DND-41 (cell line): ENCODE data around the gene TLR4.

Experiments
- ATAC-seq: fragments of 200-7000 bp; cut with Tn5 transposase; 3 replicates; pipeline ENCODE4 v1.9.1; 2021; ENCODE audit warnings: low read depth; ENCODE audit not compliant: insufficient read depth
- DNase-seq: peaks from one replicate; pipeline ENCODE4 v3.0.0-alpha.2; 2020
- H2AFZ ChIP-seq: 2 replicates; pipeline ENCODE4 v1.6.0; 2012; ENCODE audit warnings: low read depth, low read length
- H3K27ac ChIP-seq: 2 replicates; pipeline ENCODE4 v1.5.1; 2012; ENCODE audit warnings: low read length, inconsistent platforms
- H3K27me3 ChIP-seq: fragments of 200-600 bp; sonication (generic); 2 replicates; pipeline ENCODE4 v1.6.0; 2012; ENCODE audit warnings: low read length, mild to moderate bottlenecking, inconsistent platforms; ENCODE audit not compliant: insufficient read depth, poor library complexity
- H3K36me3 ChIP-seq: 2 replicates; pipeline ENCODE4 v1.5.1; 2012; ENCODE audit warnings: low read length, inconsistent platforms; ENCODE audit not compliant: insufficient read depth
- H3K4me1 ChIP-seq: 2 replicates; pipeline ENCODE4 v1.5.1; 2012; ENCODE audit warnings: mild to moderate bottlenecking, low read length; ENCODE audit not compliant: insufficient read depth
- H3K4me2 ChIP-seq: 2 replicates; pipeline ENCODE4 v1.6.0; 2012; ENCODE audit warnings: mild to moderate bottlenecking, moderate library complexity, low read length, inconsistent platforms; ENCODE audit not compliant: insufficient read depth
- H3K4me3 ChIP-seq, 2 experiments: fragments of 200-600 bp in 1 of 2; shearing (Covaris generic) in 1 of 2; 2 replicates each; pipeline ENCODE4 v1.5.1; 2012 to 2016; ENCODE audit warnings: inconsistent platforms in 2 of 2, low read length in 2 of 2, mild to moderate bottlenecking in 2 of 2, low read depth in 1 of 2, moderate library complexity in 1 of 2
- H3K79me2 ChIP-seq: 2 replicates; pipeline ENCODE4 v1.6.0; 2012; ENCODE audit warnings: low read length, inconsistent platforms; ENCODE audit not compliant: insufficient read depth
- H3K9ac ChIP-seq: 2 replicates; pipeline ENCODE4 v1.6.0; 2012; ENCODE audit warnings: low read depth, mild to moderate bottlenecking, inconsistent platforms, low read length, moderate library complexity
- H3K9me3 ChIP-seq: 2 replicates; pipeline ENCODE4 v1.5.1; 2012; ENCODE audit warnings: low read length, moderate library complexity, mild to moderate bottlenecking, inconsistent platforms; ENCODE audit not compliant: insufficient read depth, severe bottlenecking
- H4K20me1 ChIP-seq: 2 replicates; pipeline ENCODE4 v1.6.0; 2012; ENCODE audit warnings: low read length; ENCODE audit not compliant: insufficient read depth
- EZH2 ChIP-seq: IDR thresholded peaks from 3 replicates; pipeline ENCODE4 v1.6.1; 2012; ENCODE audit warnings: borderline replicate concordance, low read depth, mild to moderate bottlenecking, moderate library complexity, low read length, inconsistent platforms; ENCODE audit not compliant: severe bottlenecking
- TF ChIP-seq, protein P1 (sequence below): IDR thresholded peaks from 2 replicates; pipeline ENCODE4 v1.5.1; 2012; ENCODE audit warnings: borderline replicate concordance, low read length, moderate library complexity, mild to moderate bottlenecking; ENCODE audit not compliant: poor library complexity, severe bottlenecking; ENCODE audit errors: extremely low read depth

The TLR4 gene

DNA sequence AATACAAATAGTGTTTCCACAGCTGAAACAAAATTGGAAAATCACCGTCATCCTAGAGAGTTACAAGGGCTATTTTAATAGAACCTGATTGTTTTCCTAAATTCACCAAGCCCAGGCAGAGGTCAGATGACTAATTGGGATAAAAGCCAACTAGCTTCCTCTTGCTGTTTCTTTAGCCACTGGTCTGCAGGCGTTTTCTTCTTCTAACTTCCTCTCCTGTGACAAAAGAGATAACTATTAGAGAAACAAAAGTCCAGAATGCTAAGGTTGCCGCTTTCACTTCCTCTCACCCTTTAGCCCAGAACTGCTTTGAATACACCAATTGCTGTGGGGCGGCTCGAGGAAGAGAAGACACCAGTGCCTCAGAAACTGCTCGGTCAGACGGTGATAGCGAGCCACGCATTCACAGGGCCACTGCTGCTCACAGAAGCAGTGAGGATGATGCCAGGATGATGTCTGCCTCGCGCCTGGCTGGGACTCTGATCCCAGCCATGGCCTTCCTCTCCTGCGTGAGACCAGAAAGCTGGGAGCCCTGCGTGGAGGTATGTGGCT lies at the start of gene TLR4:
TLR4 (plus strand) TSS at position 380 of the 552 bp plus-strand sequence; CDS start at position 450, 70 bp downstream.
- no peaks in the 10 kb centered on the region for H3K36me3 ChIP-seq
- H3K4me1 ChIP-seq = no peaks in the 10 kb centered on the region
- H3K27ac ChIP-seq = no peak within 1 kb of the TSS
- H3K9me3 ChIP-seq = no peaks in the 10 kb centered on the region
- ATAC-seq (no peak), DNase-seq (no peak)
- H3K79me2 ChIP-seq = no peaks in the 10 kb centered on the region
- no peak within 1 kb of the TSS for H2AFZ ChIP-seq
- H3K9ac ChIP-seq = no peak within 1 kb of the TSS
- TF ChIP-seq EZH2 = no peak
- TF ChIP-seq, protein P1, sequence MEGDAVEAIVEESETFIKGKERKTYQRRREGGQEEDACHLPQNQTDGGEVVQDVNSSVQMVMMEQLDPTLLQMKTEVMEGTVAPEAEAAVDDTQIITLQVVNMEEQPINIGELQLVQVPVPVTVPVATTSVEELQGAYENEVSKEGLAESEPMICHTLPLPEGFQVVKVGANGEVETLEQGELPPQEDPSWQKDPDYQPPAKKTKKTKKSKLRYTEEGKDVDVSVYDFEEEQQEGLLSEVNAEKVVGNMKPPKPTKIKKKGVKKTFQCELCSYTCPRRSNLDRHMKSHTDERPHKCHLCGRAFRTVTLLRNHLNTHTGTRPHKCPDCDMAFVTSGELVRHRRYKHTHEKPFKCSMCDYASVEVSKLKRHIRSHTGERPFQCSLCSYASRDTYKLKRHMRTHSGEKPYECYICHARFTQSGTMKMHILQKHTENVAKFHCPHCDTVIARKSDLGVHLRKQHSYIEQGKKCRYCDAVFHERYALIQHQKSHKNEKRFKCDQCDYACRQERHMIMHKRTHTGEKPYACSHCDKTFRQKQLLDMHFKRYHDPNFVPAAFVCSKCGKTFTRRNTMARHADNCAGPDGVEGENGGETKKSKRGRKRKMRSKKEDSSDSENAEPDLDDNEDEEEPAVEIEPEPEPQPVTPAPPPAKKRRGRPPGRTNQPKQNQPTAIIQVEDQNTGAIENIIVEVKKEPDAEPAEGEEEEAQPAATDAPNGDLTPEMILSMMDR = no peak
- no peaks in the 10 kb centered on the region for H4K20me1 ChIP-seq
- H3K27me3 ChIP-seq = no peaks in the 10 kb centered on the region
- H3K4me2 ChIP-seq = no peak within 1 kb of the TSS
- no peak within 1 kb of the TSS for H3K4me3 ChIP-seq

DNA sequence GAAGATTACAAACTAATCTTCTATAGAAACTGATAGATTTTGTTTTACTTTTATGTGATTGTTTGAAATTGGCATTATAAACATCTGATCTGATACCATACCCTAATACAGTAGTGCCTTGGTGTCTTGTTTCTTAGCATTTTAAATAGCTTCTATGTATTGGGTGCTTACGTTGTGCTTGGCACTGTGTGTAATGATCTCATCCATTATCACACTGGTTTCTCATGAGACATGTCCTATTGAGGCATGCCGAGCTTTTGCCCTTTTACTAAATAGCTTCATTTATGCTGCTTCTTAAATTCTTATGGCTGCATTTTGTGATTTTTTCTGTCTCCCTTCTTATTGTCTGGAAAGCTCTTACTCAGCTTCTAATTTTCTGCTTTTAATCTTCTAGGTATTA lies 48.2 kb upstream of the TLR4 start:
- no peak overlapping the region for H3K27ac ChIP-seq
- H3K36me3 ChIP-seq = no peaks in the 10 kb centered on the region
- no peak overlapping the region for H3K4me3 ChIP-seq
- H3K27me3 ChIP-seq = no peaks in the 10 kb centered on the region
- ATAC-seq (no peak), DNase-seq (no peak)
- H3K4me2 ChIP-seq = no peak overlapping the region
- no peak overlapping the region for H2AFZ ChIP-seq
- no peaks in the 10 kb centered on the region for H3K4me1 ChIP-seq
- TF ChIP-seq EZH2 = no peak
- TF ChIP-seq, protein P1 = no peak
- no peaks in the 10 kb centered on the region for H3K79me2 ChIP-seq
- no peaks in the 10 kb centered on the region for H4K20me1 ChIP-seq
- no peak overlapping the region for H3K9ac ChIP-seq
- H3K9me3 ChIP-seq = no peaks in the 10 kb centered on the region

DNA sequence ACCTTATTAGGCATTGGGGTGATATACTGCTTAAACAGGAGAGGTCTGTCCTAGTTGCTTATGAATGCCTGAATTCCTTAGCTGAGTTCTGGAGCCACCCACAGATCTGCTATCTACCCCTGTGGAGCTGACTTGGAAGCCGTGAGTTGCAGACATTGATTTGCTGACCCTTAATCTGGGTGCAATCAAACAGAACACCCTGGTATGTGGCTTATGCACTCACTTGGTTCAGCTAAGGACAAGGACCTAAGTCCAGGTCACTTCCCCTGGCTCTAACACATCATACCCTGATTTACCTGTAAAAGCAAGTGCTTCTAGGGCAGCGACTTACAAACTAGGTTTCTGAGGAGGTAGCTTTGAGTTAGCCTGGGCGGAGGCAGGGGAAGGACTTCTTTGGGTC lies 41.6 kb upstream of the TLR4 start:
- DNase-seq = no peak
- no peak for ATAC-seq
- H3K4me2 ChIP-seq = no peak overlapping the region
- no peaks in the 10 kb centered on the region for H3K27me3 ChIP-seq
- no peak overlapping the region for H3K27ac ChIP-seq
- H3K36me3 ChIP-seq = no peaks in the 10 kb centered on the region
- H3K4me3 ChIP-seq = no peak overlapping the region
- H3K9me3 ChIP-seq = no peaks in the 10 kb centered on the region
- no peak overlapping the region for H2AFZ ChIP-seq
- no peaks in the 10 kb centered on the region for H4K20me1 ChIP-seq
- H3K4me1 ChIP-seq = no peaks in the 10 kb centered on the region
- no peaks in the 10 kb centered on the region for H3K79me2 ChIP-seq
- TF ChIP-seq, protein P1 = no peak
- no peak for TF ChIP-seq EZH2
- H3K9ac ChIP-seq = no peak overlapping the region
